ENCODE measurements around the gene ARL4D. TPM values are rescaled to one million over a fixed set of nuclear protein-coding genes. Genes with fewer than 3 reads are reported as not detected.
"Not testable (repeated sequence)": the region's sequence is repeated elsewhere in the genome, so short reads cannot be mapped to it uniquely, and the experiment has no call there.

ARL4D gene
- total RNA-seq, 1 donor from 2014 or later: 19.7 TPM

- H3K27me3 ChIP-seq (ENCODE audit: insufficient read depth, low read length): no peaks in the 10 kb centered on the region
- H3K79me2 ChIP-seq (ENCODE audit: insufficient read depth, low read length): peaks cover 14% of the 10 kb centered on the region
- no peak overlapping the region for H3K27ac ChIP-seq (ENCODE audit: low read depth, low read length)
- Mint-ChIP-seq H3K27ac (ENCODE audit: unreplicated experiment) (no peak overlapping the region), H3K9me3 (ENCODE audit: unreplicated experiment) (peaks cover 2% of the 10 kb centered on the region), H3K36me3 (ENCODE audit: low read depth, unreplicated experiment) (peaks cover 3% of the 10 kb centered on the region), H3K27me3 (ENCODE audit: low read depth, unreplicated experiment) (no peaks in the 10 kb centered on the region), H3K4me1 (ENCODE audit: low read depth, unreplicated experiment) (peaks cover 7% of the 10 kb centered on the region), H3K4me3 (ENCODE audit: unreplicated experiment) (no peak overlapping the region)
- peaks cover 21% of the 10 kb centered on the region for H3K4me1 ChIP-seq (ENCODE audit: insufficient read depth, low read length)
- H3K4me3 ChIP-seq (ENCODE audit: insufficient read depth, low read depth, low read length): no peak overlapping the region
- DNase-seq (ENCODE audit: low read depth) (no peak), FAIRE-seq (no peak)
- no peaks in the 10 kb centered on the region for H3K9me3 ChIP-seq (ENCODE audit: insufficient read depth, low read depth, low read length)
- H3K36me3 ChIP-seq (ENCODE audit: insufficient read depth, low read length): no peaks in the 10 kb centered on the region
- no peak overlapping the region for H2AFZ ChIP-seq (ENCODE audit: low read depth, low read length)
- H3K9ac ChIP-seq (ENCODE audit: low read length): no peak overlapping the region
- no peaks in the 10 kb centered on the region for H4K20me1 ChIP-seq (ENCODE audit: insufficient read depth, low read length)
- no peak overlapping the region for H3K4me2 ChIP-seq (ENCODE audit: low read length)
- TF ChIP-seq CTCF (IDR thresholded peaks at IDR 0.05; ENCODE audit: insufficient read depth, low read depth, low read length): no peak
- no peak for TF ChIP-seq EZH2 (IDR thresholded peaks at IDR 0.05; ENCODE audit: insufficient read depth, low read length)
Observed at GRCh38 chr17:43363926-43364285, 34.9 kb upstream of the ARL4D start.

- H3K4me1 ChIP-seq (ENCODE audit: insufficient read depth, low read length): peaks cover 21% of the 10 kb centered on the region
- H3K9ac ChIP-seq (ENCODE audit: low read length): no peak overlapping the region
- Mint-ChIP-seq H3K4me3 (ENCODE audit: unreplicated experiment) (no peak overlapping the region), H3K27ac (ENCODE audit: unreplicated experiment) (no peak overlapping the region), H3K36me3 (ENCODE audit: low read depth, unreplicated experiment) (peaks cover 3% of the 10 kb centered on the region), H3K9me3 (ENCODE audit: unreplicated experiment) (peaks cover 2% of the 10 kb centered on the region), H3K27me3 (ENCODE audit: low read depth, unreplicated experiment) (no peaks in the 10 kb centered on the region), H3K4me1 (ENCODE audit: low read depth, unreplicated experiment) (peaks cover 9% of the 10 kb centered on the region)
- H4K20me1 ChIP-seq (ENCODE audit: insufficient read depth, low read length): no peaks in the 10 kb centered on the region
- no peak overlapping the region for H3K27ac ChIP-seq (ENCODE audit: low read depth, low read length)
- TF ChIP-seq EZH2 (IDR thresholded peaks at IDR 0.05; ENCODE audit: insufficient read depth, low read length): no peak
- peak; percentile 21 for TF ChIP-seq CTCF (IDR thresholded peaks at IDR 0.05; ENCODE audit: insufficient read depth, low read depth, low read length)
- H3K9me3 ChIP-seq (ENCODE audit: insufficient read depth, low read depth, low read length): no peaks in the 10 kb centered on the region
- no peak for DNase-seq (ENCODE audit: low read depth)
- no peak overlapping the region for H2AFZ ChIP-seq (ENCODE audit: low read depth, low read length)
- H3K4me2 ChIP-seq (ENCODE audit: low read length): no peak overlapping the region
- H3K36me3 ChIP-seq (ENCODE audit: insufficient read depth, low read length): no peaks in the 10 kb centered on the region
- peaks cover 7% of the 10 kb centered on the region for H3K79me2 ChIP-seq (ENCODE audit: insufficient read depth, low read length)
- no peak overlapping the region for H3K4me3 ChIP-seq (ENCODE audit: insufficient read depth, low read depth, low read length)
- no peaks in the 10 kb centered on the region for H3K27me3 ChIP-seq (ENCODE audit: insufficient read depth, low read length)
- no peak for FAIRE-seq
Observed at GRCh38 chr17:43365356-43365755, 33.4 kb upstream of the ARL4D start.

- not testable (repeated sequence) for H3K27ac Mint-ChIP-seq (ENCODE audit: unreplicated experiment); H3K4me3 Mint-ChIP-seq (ENCODE audit: unreplicated experiment)
Observed at GRCh38 chr17:43365921-43366320, 32.9 kb upstream of the ARL4D start.

More at GRCh38 chr17:43365921-43366320, 32.9 kb upstream of the ARL4D start:
- H3K9me3 Mint-ChIP-seq (ENCODE audit: unreplicated experiment); H3K36me3 Mint-ChIP-seq (ENCODE audit: low read depth, unreplicated experiment); H3K27me3 ChIP-seq (ENCODE audit: insufficient read depth, low read length); H3K79me2 ChIP-seq (ENCODE audit: insufficient read depth, low read length); H3K27me3 Mint-ChIP-seq (ENCODE audit: low read depth, unreplicated experiment); H3K4me3 ChIP-seq (ENCODE audit: insufficient read depth, low read depth, low read length); FAIRE-seq; H3K4me1 Mint-ChIP-seq (ENCODE audit: low read depth, unreplicated experiment); H3K27ac ChIP-seq (ENCODE audit: low read depth, low read length); H3K9me3 ChIP-seq (ENCODE audit: insufficient read depth, low read depth, low read length); H3K4me2 ChIP-seq (ENCODE audit: low read length); H4K20me1 ChIP-seq (ENCODE audit: insufficient read depth, low read length); DNase-seq (ENCODE audit: low read depth); H3K9ac ChIP-seq (ENCODE audit: low read length); H3K36me3 ChIP-seq (ENCODE audit: insufficient read depth, low read length); H2AFZ ChIP-seq (ENCODE audit: low read depth, low read length): not testable (repeated sequence)
- peaks cover 21% of the 10 kb centered on the region for H3K4me1 ChIP-seq (ENCODE audit: insufficient read depth, low read length)
